Liver (tissue), 9 donors: ENCODE data around the gene BTN3A1. TPM values are rescaled to one million over a fixed set of nuclear protein-coding genes. Genes with fewer than 3 reads are reported as not detected.

ENCODE experiments used
- DNase-seq: peaks from one replicate; pipeline ENCODE4 v3.0.0-alpha.2; 2017; ENCODE audit warnings: low spot score
- H3K27ac ChIP-seq, 2 donors: one replicate each; pipeline ENCODE4 v1.7.0; 2013; ENCODE audit warnings: inconsistent platforms in 2 of 2, low read length in 2 of 2, control low read depth in 1 of 2, low read depth in 1 of 2, mild to moderate bottlenecking in 1 of 2
- H3K27me3 ChIP-seq, 4 donors: one replicate each; pipeline versions ENCODE4 v1.6.1 to v1.7.0; 2013; ENCODE audit warnings: low read length in 3 of 4, inconsistent platforms in 1 of 4, mild to moderate bottlenecking in 1 of 4, moderate library complexity in 1 of 4; ENCODE audit not compliant: control insufficient read depth in 4 of 4, insufficient read depth in 4 of 4
- H3K36me3 ChIP-seq, 4 donors: one replicate each; pipeline versions ENCODE4 v1.6.1 to v1.7.0; 2013; ENCODE audit warnings: low read length in 3 of 4, mild to moderate bottlenecking in 3 of 4, low read depth in 1 of 4, moderate library complexity in 1 of 4; ENCODE audit not compliant: control insufficient read depth in 4 of 4, insufficient read depth in 3 of 4
- H3K4me1 ChIP-seq, 4 donors: one replicate each; pipeline versions ENCODE4 v1.6.1 to v1.7.0; 2013; ENCODE audit warnings: low read length in 3 of 4, mild to moderate bottlenecking in 3 of 4, moderate library complexity in 1 of 4; ENCODE audit not compliant: control insufficient read depth in 4 of 4, insufficient read depth in 4 of 4
- H3K4me3 ChIP-seq, 3 donors: one replicate each; pipeline versions ENCODE4 v1.6.1 to v1.7.0; 2013; ENCODE audit warnings: low read length in 3 of 3, control low read depth in 1 of 3, low read depth in 1 of 3, mild to moderate bottlenecking in 1 of 3
- H3K9ac ChIP-seq, 2 donors: one replicate each; pipeline ENCODE4 v1.7.0; 2013; ENCODE audit warnings: low read length in 2 of 2, mild to moderate bottlenecking in 2 of 2, moderate library complexity in 2 of 2, control low read depth in 1 of 2, low read depth in 1 of 2
- H3K9me3 ChIP-seq, 4 donors: one replicate each; pipeline versions ENCODE4 v1.6.1 to v1.7.0; 2013; ENCODE audit warnings: low read length in 3 of 4; ENCODE audit not compliant: control insufficient read depth in 4 of 4
- CTCF ChIP-seq: fragments of 150-350 bp; IDR thresholded peaks from 2 replicates; pipeline ENCODE4 v1.5.1; 2017; ENCODE audit warnings: improper control_type of control experiment, low read depth, low read length; ENCODE audit not compliant: missing input control
- EGR1 ChIP-seq, 2 donors: IDR thresholded peaks; 2 replicates each; pipeline ENCODE4 v1.6.1; 2016 to 2018; ENCODE audit warnings: antibody characterized with exemption in 2 of 2, low read depth in 2 of 2
- FOXA1 ChIP-seq: IDR thresholded peaks from 2 replicates; pipeline ENCODE4 v1.6.1; 2016; ENCODE audit warnings: antibody characterized with exemption
- FOXA2 ChIP-seq: IDR thresholded peaks from 2 replicates; pipeline ENCODE4 v1.6.1; 2016; ENCODE audit warnings: antibody characterized with exemption
- GABPA ChIP-seq, 2 donors: IDR thresholded peaks in 1 of 2; conservative IDR thresholded peaks in 1 of 2; 2 replicates each; pipeline ENCODE4 v1.6.1; 2016; ENCODE audit warnings: antibody characterized with exemption in 2 of 2, mild to moderate bottlenecking in 1 of 2, moderate library complexity in 1 of 2
- HNF4G ChIP-seq: IDR thresholded peaks from 2 replicates; pipeline ENCODE4 v1.6.1; 2016; ENCODE audit warnings: antibody characterized with exemption
- JUND ChIP-seq, 2 donors: IDR thresholded peaks; 2 replicates each; pipeline ENCODE4 v1.6.1; 2016; ENCODE audit warnings: antibody characterized with exemption in 2 of 2
- NR2F2 ChIP-seq: IDR thresholded peaks from 2 replicates; pipeline ENCODE4 v1.6.1; 2016; ENCODE audit warnings: antibody characterized with exemption
- RAD21 ChIP-seq, 2 donors: IDR thresholded peaks; 2 replicates each; pipeline ENCODE4 v1.6.1; 2016; ENCODE audit warnings: antibody characterized with exemption in 2 of 2, mild to moderate bottlenecking in 2 of 2
- RXRA ChIP-seq, 2 donors: IDR thresholded peaks; 2 replicates each; pipeline ENCODE4 v1.6.1; 2017 to 2018; ENCODE audit warnings: antibody characterized with exemption in 2 of 2, mild to moderate bottlenecking in 1 of 2
- SP1 ChIP-seq: IDR thresholded peaks from 2 replicates; pipeline ENCODE4 v1.6.1; 2018; ENCODE audit warnings: antibody characterized with exemption, mild to moderate bottlenecking
- YY1 ChIP-seq: IDR thresholded peaks from 2 replicates; pipeline ENCODE4 v1.6.1; 2016; ENCODE audit warnings: antibody characterized with exemption, mild to moderate bottlenecking
- WGBS: extraction: QIAGEN DNeasy Blood & Tissue Kit; methylation state at CpG from one replicate; pipeline ENCODE4 v1.1.7; 2013; 5-methylcytosine and 5-hydroxymethylcytosine counted together
- polyA plus RNA-seq, 2 donors: library from polyadenylated mRNA; stranded (reverse) in 1 of 2; unstranded in 1 of 2; fragments of 200-250 nt in 1 of 2; fragments of >200 nt in 1 of 2; fragmentation: Nextera tagmentation in 1 of 2; extraction: Ambion mirVana in 1 of 2; gene quantifications; one replicate each; pipeline versions ENCODE4 v1.2.1 to v1.2.3, GENCODE V29; 2013 to 2015
- total RNA-seq, 2 donors: library from RNA; depleted of rRNA; stranded (reverse); fragments of >200 nt; gene quantifications; one replicate each; pipeline ENCODE4 v1.2.3, GENCODE V29; 2014
- TF ChIP-seq, protein P1 (sequence below): IDR thresholded peaks from 2 replicates; pipeline ENCODE4 v1.6.1; 2016; ENCODE audit warnings: antibody characterized with exemption
- TF ChIP-seq, protein P2 (sequence below): IDR thresholded peaks from 2 replicates; pipeline ENCODE4 v1.6.1; 2016; ENCODE audit warnings: antibody characterized with exemption, mild to moderate bottlenecking
- TF ChIP-seq, protein P3 (sequence below): IDR thresholded peaks from 2 replicates; pipeline ENCODE4 v1.6.1; 2016; ENCODE audit warnings: antibody characterized with exemption
- TF ChIP-seq, protein P4 (sequence below): IDR thresholded peaks from 2 replicates; pipeline ENCODE4 v1.6.1; 2016; ENCODE audit warnings: antibody characterized with exemption
- donor health status: healthy.
- donor health status: healthy.
- donor health status: healthy.
- donor health status: healthy.
- donor health status: healthy.

BTN3A1 gene
- total and polyA plus RNA-seq, 4 donors = 2.3 to 17.1 (median 6.3) TPM

DNA sequence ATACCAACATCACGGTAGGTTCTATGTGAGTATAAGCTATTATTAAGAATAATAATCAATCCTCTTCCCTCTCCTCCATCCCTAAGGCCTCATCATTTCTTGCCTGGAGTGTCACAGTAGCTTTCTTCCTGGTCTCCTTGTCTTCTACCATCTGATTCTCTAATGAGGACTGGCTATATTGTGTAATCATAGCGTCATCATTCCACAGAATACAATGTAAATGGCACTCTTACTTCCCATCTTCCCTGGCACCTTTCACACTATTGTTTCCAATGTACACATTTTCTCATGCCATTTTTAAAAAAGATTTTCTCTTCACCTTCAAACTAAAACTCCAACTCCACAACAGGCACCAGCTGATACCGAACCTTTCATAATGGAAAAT is 39.2 kb upstream of the BTN3A1 start:
- Histone ChIP-seq H3K4me3 (no peak overlapping the region), H3K9ac (no peak overlapping the region), H3K4me1 (peaks cover 2 to 11% (median 4%) of the 10 kb centered on the region in 4 donors), H3K27ac (no peak overlapping the region), H3K27me3 (no peaks in the 10 kb centered on the region), H3K9me3 (no peaks in the 10 kb centered on the region), H3K36me3 (no peaks in the 10 kb centered on the region)
- TF ChIP-seq NR2F2 (no peak), RXRA (IDR thresholded peaks at IDR 0.05) (no peak), YY1 (no peak), HNF4G (no peak), SP1 (no peak), GABPA (IDR thresholded peaks at IDR 0.05 in 1 of 2, conservative IDR thresholded peaks at IDR 0.05 in 1 of 2) (no peak), EGR1 (IDR thresholded peaks at IDR 0.05; ENCODE audit: low read depth in 2 of 2) (no peak), FOXA2 (no peak), RAD21 (IDR thresholded peaks at IDR 0.05) (no peak), CTCF (no peak), JUND (IDR thresholded peaks at IDR 0.05) (no peak), FOXA1 (no peak)
- TF ChIP-seq, protein P1, sequence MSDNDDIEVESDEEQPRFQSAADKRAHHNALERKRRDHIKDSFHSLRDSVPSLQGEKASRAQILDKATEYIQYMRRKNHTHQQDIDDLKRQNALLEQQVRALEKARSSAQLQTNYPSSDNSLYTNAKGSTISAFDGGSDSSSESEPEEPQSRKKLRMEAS = no peak
- TF ChIP-seq, protein P2, sequence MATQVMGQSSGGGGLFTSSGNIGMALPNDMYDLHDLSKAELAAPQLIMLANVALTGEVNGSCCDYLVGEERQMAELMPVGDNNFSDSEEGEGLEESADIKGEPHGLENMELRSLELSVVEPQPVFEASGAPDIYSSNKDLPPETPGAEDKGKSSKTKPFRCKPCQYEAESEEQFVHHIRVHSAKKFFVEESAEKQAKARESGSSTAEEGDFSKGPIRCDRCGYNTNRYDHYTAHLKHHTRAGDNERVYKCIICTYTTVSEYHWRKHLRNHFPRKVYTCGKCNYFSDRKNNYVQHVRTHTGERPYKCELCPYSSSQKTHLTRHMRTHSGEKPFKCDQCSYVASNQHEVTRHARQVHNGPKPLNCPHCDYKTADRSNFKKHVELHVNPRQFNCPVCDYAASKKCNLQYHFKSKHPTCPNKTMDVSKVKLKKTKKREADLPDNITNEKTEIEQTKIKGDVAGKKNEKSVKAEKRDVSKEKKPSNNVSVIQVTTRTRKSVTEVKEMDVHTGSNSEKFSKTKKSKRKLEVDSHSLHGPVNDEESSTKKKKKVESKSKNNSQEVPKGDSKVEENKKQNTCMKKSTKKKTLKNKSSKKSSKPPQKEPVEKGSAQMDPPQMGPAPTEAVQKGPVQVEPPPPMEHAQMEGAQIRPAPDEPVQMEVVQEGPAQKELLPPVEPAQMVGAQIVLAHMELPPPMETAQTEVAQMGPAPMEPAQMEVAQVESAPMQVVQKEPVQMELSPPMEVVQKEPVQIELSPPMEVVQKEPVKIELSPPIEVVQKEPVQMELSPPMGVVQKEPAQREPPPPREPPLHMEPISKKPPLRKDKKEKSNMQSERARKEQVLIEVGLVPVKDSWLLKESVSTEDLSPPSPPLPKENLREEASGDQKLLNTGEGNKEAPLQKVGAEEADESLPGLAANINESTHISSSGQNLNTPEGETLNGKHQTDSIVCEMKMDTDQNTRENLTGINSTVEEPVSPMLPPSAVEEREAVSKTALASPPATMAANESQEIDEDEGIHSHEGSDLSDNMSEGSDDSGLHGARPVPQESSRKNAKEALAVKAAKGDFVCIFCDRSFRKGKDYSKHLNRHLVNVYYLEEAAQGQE = no peak
- TF ChIP-seq, protein P3, sequence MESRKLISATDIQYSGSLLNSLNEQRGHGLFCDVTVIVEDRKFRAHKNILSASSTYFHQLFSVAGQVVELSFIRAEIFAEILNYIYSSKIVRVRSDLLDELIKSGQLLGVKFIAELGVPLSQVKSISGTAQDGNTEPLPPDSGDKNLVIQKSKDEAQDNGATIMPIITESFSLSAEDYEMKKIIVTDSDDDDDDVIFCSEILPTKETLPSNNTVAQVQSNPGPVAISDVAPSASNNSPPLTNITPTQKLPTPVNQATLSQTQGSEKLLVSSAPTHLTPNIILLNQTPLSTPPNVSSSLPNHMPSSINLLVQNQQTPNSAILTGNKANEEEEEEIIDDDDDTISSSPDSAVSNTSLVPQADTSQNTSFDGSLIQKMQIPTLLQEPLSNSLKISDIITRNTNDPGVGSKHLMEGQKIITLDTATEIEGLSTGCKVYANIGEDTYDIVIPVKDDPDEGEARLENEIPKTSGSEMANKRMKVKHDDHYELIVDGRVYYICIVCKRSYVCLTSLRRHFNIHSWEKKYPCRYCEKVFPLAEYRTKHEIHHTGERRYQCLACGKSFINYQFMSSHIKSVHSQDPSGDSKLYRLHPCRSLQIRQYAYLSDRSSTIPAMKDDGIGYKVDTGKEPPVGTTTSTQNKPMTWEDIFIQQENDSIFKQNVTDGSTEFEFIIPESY = no peak
- TF ChIP-seq, protein P4, sequence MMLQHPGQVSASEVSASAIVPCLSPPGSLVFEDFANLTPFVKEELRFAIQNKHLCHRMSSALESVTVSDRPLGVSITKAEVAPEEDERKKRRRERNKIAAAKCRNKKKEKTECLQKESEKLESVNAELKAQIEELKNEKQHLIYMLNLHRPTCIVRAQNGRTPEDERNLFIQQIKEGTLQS = no peak
- 96% methylated on average over 3 of the region's 3 CpGs for WGBS
- DNase-seq = no peak
